K562 (cell line): ENCODE results near the gene WDR91. TPM values are rescaled to one million over a fixed set of nuclear protein-coding genes. Genes with fewer than 3 reads are reported as not detected.

Experiments used
- ATF7 ChIP-seq: fragments of 450-650 bp; IDR thresholded peaks from 2 replicates; pipeline ENCODE4 v1.7.1; 2014; ENCODE audit warnings: mild to moderate bottlenecking, moderate library complexity
- BRF2 ChIP-seq: IDR thresholded peaks from 3 replicates; pipeline ENCODE4 v1.6.1; 2011; ENCODE audit warnings: borderline replicate concordance, mild to moderate bottlenecking; ENCODE audit not compliant: insufficient read length, insufficient read depth
- CREB3 ChIP-seq: fragments of 450-650 bp; conservative IDR thresholded peaks from 2 replicates; pipeline ENCODE4 v1.6.1; 2016; ENCODE audit warnings: missing genetic modification characterization, low read depth, mild to moderate bottlenecking, missing compliant biosample characterization, moderate library complexity
- CREBBP ChIP-seq: IDR thresholded peaks from one replicate; pipeline ENCODE4 v1.6.1; 2012; ENCODE audit warnings: low read depth, mild to moderate bottlenecking, control low read depth, inconsistent platforms, low read length
- LEF1 ChIP-seq: fragments of 450-650 bp; IDR thresholded peaks from 2 replicates; pipeline ENCODE4 v1.6.1; 2016; ENCODE audit warnings: mild to moderate bottlenecking
- MBD1 ChIP-seq: fragments of 250-450 bp; sonication (Bioruptor Pico); IDR thresholded peaks from 2 replicates; pipeline ENCODE4 v1.8.0; 2022; ENCODE audit warnings: inconsistent platforms
- MIER1 ChIP-seq: fragments of 450-650 bp; IDR thresholded peaks from 2 replicates; pipeline ENCODE4 v1.6.1; 2016; ENCODE audit warnings: antibody characterized with exemption, mild to moderate bottlenecking, low read depth
- PHF8 ChIP-seq: fragments of 200-600 bp; sonication (generic); IDR thresholded peaks from 2 replicates; pipeline ENCODE4 v1.6.1; 2012; ENCODE audit warnings: mixed run types, mild to moderate bottlenecking, inconsistent platforms, low read length, moderate library complexity, borderline replicate concordance
- RREB1 ChIP-seq: fragments of 250-450 bp; sonication (Bioruptor Pico); IDR thresholded peaks from 2 replicates; pipeline ENCODE4 v1.4.0; 2020
- SNIP1 ChIP-seq: fragments of 450-650 bp; IDR thresholded peaks from 2 replicates; pipeline ENCODE4 v1.7.1; 2017; ENCODE audit warnings: low read depth, mild to moderate bottlenecking
- TCF7 ChIP-seq: sonication (generic); IDR thresholded peaks from 2 replicates; pipeline ENCODE4 v1.6.1; 2016; ENCODE audit warnings: antibody characterized with exemption, borderline replicate concordance
- THRA ChIP-seq: fragments of 450-650 bp; IDR thresholded peaks from 2 replicates; pipeline ENCODE4 v1.6.1; 2017; ENCODE audit warnings: mild to moderate bottlenecking, moderate library complexity
- XRCC5 ChIP-seq: fragments of 200-400 bp; formaldehyde crosslinking; IDR thresholded peaks from 2 replicates; pipeline ENCODE4 v1.6.1; 2017; ENCODE audit warnings: low read depth, mild to moderate bottlenecking, low read length
- ZNF277 ChIP-seq: fragments of 250-450 bp; sonication (Bioruptor Pico); IDR thresholded peaks from 2 replicates; pipeline ENCODE4 v1.8.0; 2022; ENCODE audit warnings: inconsistent platforms, mild to moderate bottlenecking, moderate library complexity, borderline replicate concordance
- polyA plus RNA-seq, 8 experiments: library from polyadenylated mRNA; depleted of rRNA in 4 of 8; stranded (reverse) in 5 of 8; unstranded in 3 of 8; fragments of >200 nt; fragmentation: Nextera tagmentation in 2 of 8; fragmentation: Illumina TruSeq in 1 of 8; extraction: Ambion mirVana in 2 of 8; extraction: Trizol in 1 of 8; gene quantifications; 2 replicates each; pipeline versions ENCODE4 v1.2.1 to v1.2.3, GENCODE V29; 2011 to 2014; ENCODE audit warnings: inconsistent platforms in 1 of 8, missing spikeins in 1 of 8
- total RNA-seq, 7 experiments: library from RNA; depleted of rRNA in 6 of 7; stranded (reverse); fragments of >200 nt in 6 of 7; fragmentation: Illumina TruSeq in 2 of 7; extraction: Trizol in 2 of 7; gene quantifications; 2 replicates each; pipeline versions ENCODE4 v1.2.1 to v1.2.3, GENCODE V29; 2011 to 2021; ENCODE audit warnings: low replicate concordance in 1 of 7

The WDR91 gene
- total and polyA plus RNA-seq, 9 of the 15 experiments (the other 6 are each of a cell fraction or from before 2014, with no cell fraction given): 1.9 to 18.2 (median 9.8) TPM

- no peak for TF ChIP-seq THRA
- no peak for TF ChIP-seq PHF8
- TF ChIP-seq CREB3: no peak
- peak; percentile 67; the same call in 1 of the 2 replicates for TF ChIP-seq XRCC5
- TF ChIP-seq ZNF277 (CRISPR knock-in tag): no peak
- no peak for TF ChIP-seq LEF1
- TF ChIP-seq ATF7: no peak
- TF ChIP-seq BRF2: no peak
- no peak for TF ChIP-seq TCF7
- no peak for TF ChIP-seq MBD1 (CRISPR knock-in tag)
- no peak for TF ChIP-seq CREBBP
- TF ChIP-seq SNIP1: no peak
- TF ChIP-seq MIER1: no peak
- no peak for TF ChIP-seq RREB1 (CRISPR knock-in tag)
Measured at GRCh38 chr7:135169141-135169963, 42.0 kb downstream of the WDR91 start (continued).
